Natural killer cell (primary cell): ENCODE results near the gene CDX1. TPM values are rescaled to one million over a fixed set of nuclear protein-coding genes. Genes with fewer than 3 reads are reported as not detected.

ENCODE experiments used
- ATAC-seq, 3 donors: fragments of 150-1000 bp in 2 of 3; fragments of 200-7000 bp in 1 of 3; cut with Tn5 transposase; 1 replicate in 1 of 3; 2 replicates in 2 of 3; pipeline ENCODE4 v1.10.0; 2021; ENCODE audit warnings: mild to moderate bottlenecking in 2 of 3, moderate library complexity in 2 of 3
- DNase-seq, 2 donors: peaks; one replicate each; pipeline versions ENCODE4 v3.0.0 to v3.0.0-alpha.2; 2013 to 2021; ENCODE audit warnings: mixed read lengths in 1 of 2
- H3K27ac ChIP-seq: one replicate; pipeline ENCODE4 v1.5.1; 2013; ENCODE audit warnings: mild to moderate bottlenecking, low read length
- H3K27me3 ChIP-seq: one replicate; pipeline ENCODE4 v1.6.1; 2013; ENCODE audit warnings: low read length; ENCODE audit not compliant: control insufficient read depth, insufficient read depth
- H3K36me3 ChIP-seq: one replicate; pipeline ENCODE4 v1.6.1; 2013; ENCODE audit warnings: low read length; ENCODE audit not compliant: control insufficient read depth, insufficient read depth
- H3K4me1 ChIP-seq: one replicate; pipeline ENCODE4 v1.6.1; 2013; ENCODE audit warnings: low read length; ENCODE audit not compliant: control insufficient read depth, insufficient read depth
- H3K4me3 ChIP-seq: one replicate; pipeline ENCODE4 v1.5.1; 2013; ENCODE audit warnings: low read length
- H3K9me3 ChIP-seq: one replicate; pipeline ENCODE4 v1.6.1; 2013; ENCODE audit warnings: low read length; ENCODE audit not compliant: control insufficient read depth, insufficient read depth
- H3K27ac Mint-ChIP-seq, 2 donors: one replicate each; pipeline ENCODE4 v1.8.0; 2022; ENCODE audit warnings: mild to moderate bottlenecking in 2 of 2, mixed read lengths in 2 of 2, moderate library complexity in 1 of 2
- H3K27me3 Mint-ChIP-seq, 2 donors: one replicate each; pipeline ENCODE4 v1.8.0; 2022; ENCODE audit warnings: low read depth in 2 of 2, mixed read lengths in 2 of 2
- H3K36me3 Mint-ChIP-seq: one replicate; pipeline ENCODE4 v1.8.0; 2022; ENCODE audit warnings: mixed read lengths
- H3K4me1 Mint-ChIP-seq, 2 donors: one replicate each; pipeline ENCODE4 v1.8.0; 2022; ENCODE audit warnings: mixed read lengths in 2 of 2
- H3K4me3 Mint-ChIP-seq: one replicate; pipeline ENCODE4 v1.8.0; 2022; ENCODE audit warnings: mild to moderate bottlenecking, moderate library complexity, mixed read lengths
- H3K9me3 Mint-ChIP-seq, 2 donors: one replicate each; pipeline ENCODE4 v1.8.0; 2022; ENCODE audit warnings: mixed read lengths in 2 of 2
- WGBS: methylation state at CpG from one replicate; pipeline ENCODE4 v1.1.7; 2013; ENCODE audit warnings: missing lambda C conversion rate; ENCODE audit not compliant: insufficient coverage; 5-methylcytosine and 5-hydroxymethylcytosine counted together
- intact Hi-C: fragments of 100-400 bp; cut with micrococcal nuclease; formaldehyde crosslinking; loops from one replicate; pipeline ENCODE4 v1.14.2; 2022
- total RNA-seq, 4 donors: library from RNA; stranded (reverse); fragments of 120-200 nt in 1 of 4; gene quantifications; one replicate each; pipeline versions ENCODE4 v1.2.3 to v1.2.4, GENCODE V29; 2013 to 2022
- TF ChIP-seq, protein P1 (sequence below): fragments of 200-600 bp; IDR thresholded peaks from one replicate; pipeline ENCODE4 v1.8.0; 2022; ENCODE audit warnings: antibody characterized with exemption

CDX1 gene
- total RNA-seq, 3 donors from 2014 or later (not counting 1 experiment from before 2014, with no cell fraction given), result not detected

DNA sequence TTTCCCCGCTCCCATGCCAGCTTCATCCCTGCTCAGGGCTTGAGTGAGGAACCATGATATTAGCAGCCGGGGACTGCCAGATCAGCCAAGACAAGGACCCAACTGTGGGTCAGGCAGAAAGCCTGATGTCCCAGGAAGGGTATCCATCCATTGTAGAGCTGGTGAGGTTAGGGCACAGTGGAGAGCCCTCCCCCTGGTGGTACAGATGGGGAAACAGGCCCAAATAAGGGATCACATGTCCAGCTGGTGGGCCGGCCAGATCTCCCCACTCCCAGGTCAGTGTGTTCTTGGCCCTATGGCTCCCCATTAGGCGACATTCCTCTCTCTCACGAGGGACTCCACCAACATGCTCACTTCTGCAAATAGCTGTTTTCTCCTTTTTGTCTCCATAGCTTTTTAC, 9.0 kb downstream of the CDX1 start:
- H3K9me3 ChIP-seq, result no peaks in the 10 kb centered on the region
- TF ChIP-seq, protein P1, sequence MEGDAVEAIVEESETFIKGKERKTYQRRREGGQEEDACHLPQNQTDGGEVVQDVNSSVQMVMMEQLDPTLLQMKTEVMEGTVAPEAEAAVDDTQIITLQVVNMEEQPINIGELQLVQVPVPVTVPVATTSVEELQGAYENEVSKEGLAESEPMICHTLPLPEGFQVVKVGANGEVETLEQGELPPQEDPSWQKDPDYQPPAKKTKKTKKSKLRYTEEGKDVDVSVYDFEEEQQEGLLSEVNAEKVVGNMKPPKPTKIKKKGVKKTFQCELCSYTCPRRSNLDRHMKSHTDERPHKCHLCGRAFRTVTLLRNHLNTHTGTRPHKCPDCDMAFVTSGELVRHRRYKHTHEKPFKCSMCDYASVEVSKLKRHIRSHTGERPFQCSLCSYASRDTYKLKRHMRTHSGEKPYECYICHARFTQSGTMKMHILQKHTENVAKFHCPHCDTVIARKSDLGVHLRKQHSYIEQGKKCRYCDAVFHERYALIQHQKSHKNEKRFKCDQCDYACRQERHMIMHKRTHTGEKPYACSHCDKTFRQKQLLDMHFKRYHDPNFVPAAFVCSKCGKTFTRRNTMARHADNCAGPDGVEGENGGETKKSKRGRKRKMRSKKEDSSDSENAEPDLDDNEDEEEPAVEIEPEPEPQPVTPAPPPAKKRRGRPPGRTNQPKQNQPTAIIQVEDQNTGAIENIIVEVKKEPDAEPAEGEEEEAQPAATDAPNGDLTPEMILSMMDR, result no peak
- Mint-ChIP-seq H3K36me3 (no peaks in the 10 kb centered on the region), H3K27me3 (peaks cover 14 to 26% of the 10 kb centered on the region in 2 donors), H3K9me3 (no peaks in the 10 kb centered on the region), H3K4me1 (no peaks in the 10 kb centered on the region), H3K4me3 (no peak overlapping the region), H3K27ac (no peak overlapping the region)
- H3K27me3 ChIP-seq, result no peaks in the 10 kb centered on the region
- H3K4me1 ChIP-seq, result no peaks in the 10 kb centered on the region
- no peak overlapping the region for H3K27ac ChIP-seq
- 67% methylated on average over 5 of the region's 5 CpGs for WGBS
- DNase-seq, result peak in 1 of 2 donors; percentile 11
- ATAC-seq, result peak in 2 of 3 donors; percentile 65 to 68
- no peak overlapping the region for H3K4me3 ChIP-seq
- no peaks in the 10 kb centered on the region for H3K36me3 ChIP-seq
- intact Hi-C loops, result loop anchor here (2.0 kb wide), 1 partner anchor 45 kb away; no protein-coding TSS in a partner anchor

DNA sequence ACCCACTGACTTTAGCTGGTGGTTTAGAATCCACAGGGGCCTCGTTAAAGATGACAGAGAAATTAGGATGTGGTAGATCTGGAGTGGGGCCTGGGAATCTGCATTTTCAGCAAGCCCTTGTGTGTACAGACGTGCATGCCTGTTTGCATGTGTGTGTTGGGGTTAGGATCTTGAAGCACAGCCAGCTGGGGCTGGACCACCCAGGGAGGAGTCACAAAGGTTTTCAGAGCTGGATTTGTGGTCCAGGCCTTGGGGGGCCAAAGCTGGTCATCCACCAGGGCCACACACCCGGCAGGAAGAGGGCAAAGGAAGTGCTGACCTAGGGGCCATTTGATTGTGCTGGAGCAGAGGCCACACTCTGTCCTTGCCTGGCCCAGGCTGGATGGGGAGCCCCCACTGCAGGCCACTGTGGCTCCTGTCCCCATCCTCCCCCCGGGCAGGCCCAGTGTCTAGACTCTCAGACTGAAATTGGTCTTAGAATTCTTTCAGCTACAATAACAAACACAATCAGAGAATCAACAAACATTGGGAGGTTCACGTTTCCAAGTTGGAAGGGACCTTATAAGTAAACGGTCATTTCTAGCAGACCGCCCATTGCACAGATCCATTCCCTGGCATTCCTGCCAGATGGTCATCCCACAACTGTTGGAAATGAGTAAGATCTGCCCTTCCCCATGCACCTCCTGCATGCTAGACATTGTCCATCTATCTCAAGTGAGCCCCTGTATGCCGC, 10.3 kb downstream of the CDX1 start:
- ATAC-seq (no peak), DNase-seq (no peak)
- Histone ChIP-seq H3K36me3 (no peaks in the 10 kb centered on the region), H3K27me3 (no peaks in the 10 kb centered on the region), H3K4me3 (no peak overlapping the region), H3K9me3 (no peaks in the 10 kb centered on the region), H3K27ac (no peak overlapping the region), H3K4me1 (no peaks in the 10 kb centered on the region)
- Mint-ChIP-seq H3K4me1 (no peaks in the 10 kb centered on the region), H3K27ac (no peak overlapping the region), H3K27me3 (peaks cover 15 to 22% of the 10 kb centered on the region in 2 donors), H3K36me3 (no peaks in the 10 kb centered on the region), H3K4me3 (no peak overlapping the region), H3K9me3 (no peaks in the 10 kb centered on the region)
- intact Hi-C loops, result no loop called here
- 90% methylated on average over 8 of the region's 8 CpGs for WGBS
- TF ChIP-seq, protein P1, result no peak

DNA sequence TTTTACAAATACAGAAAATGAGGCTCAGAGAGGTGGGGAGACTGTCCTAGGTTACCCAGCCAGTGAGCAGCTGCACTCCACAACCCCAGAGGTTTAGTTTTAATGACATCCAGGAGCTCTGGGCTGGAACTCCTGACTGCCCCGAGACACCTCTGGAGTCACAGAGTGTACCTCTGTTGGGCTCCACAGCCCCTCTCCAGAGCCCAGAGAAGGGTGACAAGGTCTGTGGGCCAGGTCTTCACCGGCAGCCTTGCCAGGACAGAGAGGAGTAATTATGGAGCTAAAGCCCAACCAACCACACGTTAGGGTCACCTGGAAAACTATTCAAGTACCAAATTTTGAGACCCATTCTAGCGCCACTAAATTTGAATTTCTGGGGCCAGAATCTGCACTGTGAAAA, 11.1 kb downstream of the CDX1 start:
- 92% methylated on average over 4 of the region's 4 CpGs for WGBS
- H3K27me3 Mint-ChIP-seq, result peaks cover 15 to 17% of the 10 kb centered on the region in 2 donors
- no peak overlapping the region for H3K27ac Mint-ChIP-seq
- H3K9me3 ChIP-seq, result no peaks in the 10 kb centered on the region
- H3K27me3 ChIP-seq, result no peaks in the 10 kb centered on the region
- intact Hi-C loops, result no loop called here
- H3K36me3 Mint-ChIP-seq, result no peaks in the 10 kb centered on the region
- H3K36me3 ChIP-seq, result no peaks in the 10 kb centered on the region
- ATAC-seq, result no peak
- no peaks in the 10 kb centered on the region for H3K4me1 Mint-ChIP-seq
- H3K27ac ChIP-seq, result no peak overlapping the region
- no peak overlapping the region for H3K4me3 Mint-ChIP-seq
- no peak overlapping the region for H3K4me3 ChIP-seq
- H3K4me1 ChIP-seq, result no peaks in the 10 kb centered on the region
- DNase-seq, result no peak
- TF ChIP-seq, protein P1, result no peak
- no peaks in the 10 kb centered on the region for H3K9me3 Mint-ChIP-seq

DNA sequence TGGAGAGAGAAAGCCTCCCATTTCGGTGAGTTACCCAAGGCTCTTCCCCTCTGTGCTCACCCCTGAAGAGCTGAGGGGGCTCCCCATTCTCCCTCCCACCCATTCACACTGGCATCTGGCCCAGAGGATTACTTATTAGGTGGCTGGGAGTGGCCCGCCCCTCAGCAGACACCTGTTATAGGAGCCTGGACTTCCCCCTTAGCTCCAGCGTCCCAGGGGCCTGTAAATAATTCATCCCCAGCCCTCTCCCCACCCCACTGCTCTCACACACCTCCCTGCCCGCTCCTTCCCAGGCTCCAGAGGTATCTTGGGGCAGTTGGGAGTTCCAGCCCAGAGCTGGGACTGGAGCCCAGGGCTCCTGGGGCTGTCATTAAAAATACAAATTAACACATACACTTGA, 11.7 kb downstream of the CDX1 start:
- no peak overlapping the region for H3K4me3 ChIP-seq
- DNase-seq, result no peak
- H3K36me3 ChIP-seq, result no peaks in the 10 kb centered on the region
- ATAC-seq, result no peak
- H3K4me1 ChIP-seq, result no peaks in the 10 kb centered on the region
- Mint-ChIP-seq H3K27me3 (peaks cover 12 to 14% of the 10 kb centered on the region in 2 donors), H3K4me3 (no peak overlapping the region), H3K9me3 (no peaks in the 10 kb centered on the region), H3K4me1 (no peaks in the 10 kb centered on the region), H3K36me3 (no peaks in the 10 kb centered on the region), H3K27ac (no peak overlapping the region)
- no peak overlapping the region for H3K27ac ChIP-seq
- TF ChIP-seq, protein P1, result no peak
- no peaks in the 10 kb centered on the region for H3K27me3 ChIP-seq
- no peaks in the 10 kb centered on the region for H3K9me3 ChIP-seq
- intact Hi-C loops, result no loop called here
- 62% methylated on average over 3 of the region's 4 CpGs for WGBS
